PC-9 (cell line): Measurements from ENCODE around the gene IGFBP1. TPM values are rescaled to one million over a fixed set of nuclear protein-coding genes. Genes with fewer than 3 reads are reported as not detected.
"Not testable (repeated sequence)": the region's sequence is repeated elsewhere in the genome, so short reads cannot be mapped to it uniquely, and the experiment has no call there.

Experiments
- BruUV-seq: library from RNA; stranded (reverse); fragments of 400-500 nt; replicated peaks from 2 replicates; lab custom pipeline; 2021; lab: Mats Ljungman, UMichigan
- CTCF ChIA-PET: fragments of 300-600 bp; sonication (Branson Sonifier 250); formaldehyde crosslinking; loops from one replicate; lab custom pipeline; 2022; ENCODE audit warnings: antibody characterized with exemption; lab: Charles Lee
- POLR2A ChIA-PET: fragments of 300-600 bp; sonication (Branson Sonifier 250); formaldehyde crosslinking; loops from one replicate; lab custom pipeline; 2022; ENCODE audit warnings: antibody characterized with exemption; ENCODE audit not compliant: unreplicated experiment; lab: Charles Lee
- DNase-seq, 2 experiments: peaks; one replicate each; pipeline versions ENCODE4 v3.0.0 to v3.0.0-alpha.2; 2015 to 2022; ENCODE audit warnings: mixed read lengths in 1 of 2
- H2AFZ ChIP-seq: fragments of 200-600 bp; sonication (generic); 2 replicates; pipeline ENCODE4 v1.8.1; 2017; ENCODE audit warnings: antibody characterized with exemption
- H3F3A ChIP-seq: fragments of 200-600 bp; sonication (generic); 2 replicates; pipeline ENCODE4 v1.8.1; 2017; ENCODE audit warnings: antibody characterized with exemption, mild to moderate bottlenecking, low read depth; ENCODE audit not compliant: insufficient read depth
- H3K27ac ChIP-seq: fragments of 200-600 bp; sonication (generic); 2 replicates; pipeline ENCODE4 v1.6.1; 2016; ENCODE audit warnings: mixed run types
- H3K27me3 ChIP-seq: fragments of 200-600 bp; sonication (generic); 2 replicates; pipeline ENCODE4 v1.6.1; 2016; ENCODE audit warnings: low read depth, mixed run types; ENCODE audit not compliant: insufficient read depth
- H3K36me3 ChIP-seq: fragments of 200-600 bp; sonication (generic); 2 replicates; pipeline ENCODE4 v1.6.1; 2016; ENCODE audit warnings: low read depth, mixed run types
- H3K4me1 ChIP-seq: fragments of 200-600 bp; sonication (generic); replicated peaks from 2 replicates; pipeline ENCODE4 v1.6.1; 2016; ENCODE audit warnings: mixed run types; ENCODE audit not compliant: insufficient read depth
- H3K4me2 ChIP-seq: fragments of 200-600 bp; sonication (generic); 2 replicates; pipeline ENCODE4 v1.6.1; 2017; ENCODE audit warnings: mixed run types
- H3K4me3 ChIP-seq: fragments of 200-600 bp; sonication (generic); 2 replicates; pipeline ENCODE4 v1.6.1; 2016; ENCODE audit warnings: mixed run types
- H3K79me2 ChIP-seq: fragments of 200-600 bp; sonication (generic); 2 replicates; pipeline ENCODE4 v1.6.1; 2017; ENCODE audit warnings: low read depth, mixed run types
- H3K9me2 ChIP-seq: fragments of 200-600 bp; sonication (generic); 2 replicates; pipeline ENCODE4 v1.8.1; 2017; ENCODE audit warnings: mild to moderate bottlenecking; ENCODE audit not compliant: insufficient read depth
- H3K9me3 ChIP-seq: fragments of 200-600 bp; sonication (generic); 2 replicates; pipeline ENCODE4 v1.8.1; 2016; ENCODE audit warnings: low read depth; ENCODE audit not compliant: insufficient read depth
- H4K20me1 ChIP-seq: fragments of 200-600 bp; sonication (generic); 2 replicates; pipeline ENCODE4 v1.8.1; 2017; ENCODE audit not compliant: insufficient read depth
- EZH2 ChIP-seq: fragments of 200-600 bp; sonication (generic); IDR thresholded peaks from 2 replicates; pipeline ENCODE4 v1.8.0; 2017; ENCODE audit warnings: antibody characterized with exemption, low read depth
- intact Hi-C: fragments of 100-400 bp; cut with micrococcal nuclease; formaldehyde crosslinking; loops from one replicate; pipeline ENCODE4 v1.10.0; 2022; ENCODE audit not compliant: unreplicated experiment
- total RNA-seq: library from RNA; stranded (reverse); gene quantifications from 2 replicates; pipeline ENCODE4 v1.2.3, GENCODE V29; 2021
- TF ChIP-seq, protein P1 (sequence below): fragments of 200-600 bp; sonication (generic); conservative IDR thresholded peaks from 2 replicates; pipeline ENCODE4 v1.6.1; 2017; ENCODE audit warnings: mixed run types, antibody characterized with exemption, mild to moderate bottlenecking, moderate library complexity

The IGFBP1 gene
- total RNA-seq, 1 experiment from 2014 or later = 0.92 TPM

DNA sequence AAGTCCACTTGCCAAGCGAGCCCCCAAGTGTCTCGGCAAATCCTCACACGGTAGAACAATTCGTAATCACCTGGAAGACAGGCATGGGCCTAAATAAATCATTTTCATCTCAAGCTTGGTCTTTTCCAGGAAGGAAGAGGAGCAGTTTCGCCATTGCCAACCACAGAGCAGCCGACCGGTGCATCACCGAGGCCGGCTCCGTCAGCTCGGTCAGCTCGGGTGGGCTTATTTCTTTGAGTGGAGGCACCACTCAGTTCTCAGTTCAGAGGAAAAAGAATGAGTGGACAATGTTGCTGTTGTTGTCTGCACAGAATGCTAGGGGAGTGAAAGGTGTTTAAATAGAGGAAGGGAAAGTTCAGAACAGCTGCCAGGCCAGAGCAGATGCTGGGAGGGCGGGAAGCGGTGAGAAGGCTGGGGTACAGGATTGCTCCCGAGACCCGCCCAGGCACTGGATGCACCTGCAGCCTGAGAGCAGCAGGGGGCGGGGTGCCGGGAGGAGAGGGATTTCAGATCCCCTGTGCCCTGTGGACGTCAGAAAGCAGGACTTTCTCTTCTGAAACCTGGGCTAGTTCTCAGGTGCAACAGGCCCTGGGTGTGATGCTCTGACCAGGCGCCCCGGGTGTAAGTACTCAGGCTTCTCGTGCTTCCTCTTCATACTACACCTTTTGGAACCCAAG lies 50.5 kb downstream of the IGFBP1 start:
- POLR2A ChIA-PET = interaction anchor here (0.7 kb wide), 1 partner anchor 406 kb away, joined by 4 read pairs; no protein-coding TSS in a partner anchor
- Histone ChIP-seq H3K27ac (no peak overlapping the region), H3K4me1 (no peaks in the 10 kb centered on the region), H2AFZ (no peak overlapping the region), H4K20me1 (no peaks in the 10 kb centered on the region), H3K79me2 (no peaks in the 10 kb centered on the region), H3K36me3 (no peaks in the 10 kb centered on the region), H3K4me2 (no peak overlapping the region), H3K9me3 (no peaks in the 10 kb centered on the region), H3K9me2 (no peaks in the 10 kb centered on the region), H3F3A (no peaks in the 10 kb centered on the region), H3K27me3 (no peaks in the 10 kb centered on the region), H3K4me3 (no peak overlapping the region)
- BruUV-seq = no TSS peak
- CTCF ChIA-PET = no interaction called here
- intact Hi-C loops = no loop called here
- TF ChIP-seq, protein P1, sequence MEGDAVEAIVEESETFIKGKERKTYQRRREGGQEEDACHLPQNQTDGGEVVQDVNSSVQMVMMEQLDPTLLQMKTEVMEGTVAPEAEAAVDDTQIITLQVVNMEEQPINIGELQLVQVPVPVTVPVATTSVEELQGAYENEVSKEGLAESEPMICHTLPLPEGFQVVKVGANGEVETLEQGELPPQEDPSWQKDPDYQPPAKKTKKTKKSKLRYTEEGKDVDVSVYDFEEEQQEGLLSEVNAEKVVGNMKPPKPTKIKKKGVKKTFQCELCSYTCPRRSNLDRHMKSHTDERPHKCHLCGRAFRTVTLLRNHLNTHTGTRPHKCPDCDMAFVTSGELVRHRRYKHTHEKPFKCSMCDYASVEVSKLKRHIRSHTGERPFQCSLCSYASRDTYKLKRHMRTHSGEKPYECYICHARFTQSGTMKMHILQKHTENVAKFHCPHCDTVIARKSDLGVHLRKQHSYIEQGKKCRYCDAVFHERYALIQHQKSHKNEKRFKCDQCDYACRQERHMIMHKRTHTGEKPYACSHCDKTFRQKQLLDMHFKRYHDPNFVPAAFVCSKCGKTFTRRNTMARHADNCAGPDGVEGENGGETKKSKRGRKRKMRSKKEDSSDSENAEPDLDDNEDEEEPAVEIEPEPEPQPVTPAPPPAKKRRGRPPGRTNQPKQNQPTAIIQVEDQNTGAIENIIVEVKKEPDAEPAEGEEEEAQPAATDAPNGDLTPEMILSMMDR = 0 out of 2 replicates have a peak, but pooled peaks have one; percentile 30
- no peak for TF ChIP-seq EZH2
- no peak for DNase-seq

DNA sequence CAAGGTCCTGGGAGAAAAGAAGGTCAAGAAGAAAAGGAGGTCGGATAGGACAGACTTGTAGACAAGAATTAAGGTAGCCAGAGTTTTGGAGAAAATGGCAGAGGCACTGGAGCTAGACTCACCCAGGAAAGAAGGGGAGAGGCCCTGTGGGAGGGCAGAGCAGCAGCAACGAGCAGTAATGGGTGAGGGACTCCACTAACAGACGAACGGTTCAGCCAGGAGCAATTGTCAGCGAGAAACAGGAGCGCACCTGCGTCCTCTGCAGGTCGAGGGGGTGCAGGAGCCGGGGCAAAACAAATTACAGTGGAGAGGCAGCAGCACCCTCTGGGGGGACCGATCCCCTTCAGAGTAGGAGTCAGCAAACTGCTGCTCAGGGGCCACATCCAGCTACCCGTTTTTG lies 51.3 kb downstream of the IGFBP1 start:
- TF ChIP-seq EZH2 = no peak
- TF ChIP-seq, protein P1 = no peak
- Histone ChIP-seq H3K4me2 (no peak overlapping the region), H3K27ac (no peak overlapping the region), H3K27me3 (no peaks in the 10 kb centered on the region), H3K4me1 (no peaks in the 10 kb centered on the region), H3K4me3 (no peak overlapping the region), H3K9me3 (no peaks in the 10 kb centered on the region), H3F3A (no peaks in the 10 kb centered on the region), H3K36me3 (no peaks in the 10 kb centered on the region), H4K20me1 (no peaks in the 10 kb centered on the region), H3K79me2 (no peaks in the 10 kb centered on the region), H2AFZ (no peak overlapping the region), H3K9me2 (no peaks in the 10 kb centered on the region)
- intact Hi-C loops = no loop called here
- DNase-seq = no peak
- ChIA-PET CTCF (interaction anchor here (0.5 kb wide), 1 partner anchor 250 kb away, joined by 6 read pairs; no protein-coding TSS in a partner anchor), POLR2A (no interaction called here)
- no TSS peak for BruUV-seq

DNA sequence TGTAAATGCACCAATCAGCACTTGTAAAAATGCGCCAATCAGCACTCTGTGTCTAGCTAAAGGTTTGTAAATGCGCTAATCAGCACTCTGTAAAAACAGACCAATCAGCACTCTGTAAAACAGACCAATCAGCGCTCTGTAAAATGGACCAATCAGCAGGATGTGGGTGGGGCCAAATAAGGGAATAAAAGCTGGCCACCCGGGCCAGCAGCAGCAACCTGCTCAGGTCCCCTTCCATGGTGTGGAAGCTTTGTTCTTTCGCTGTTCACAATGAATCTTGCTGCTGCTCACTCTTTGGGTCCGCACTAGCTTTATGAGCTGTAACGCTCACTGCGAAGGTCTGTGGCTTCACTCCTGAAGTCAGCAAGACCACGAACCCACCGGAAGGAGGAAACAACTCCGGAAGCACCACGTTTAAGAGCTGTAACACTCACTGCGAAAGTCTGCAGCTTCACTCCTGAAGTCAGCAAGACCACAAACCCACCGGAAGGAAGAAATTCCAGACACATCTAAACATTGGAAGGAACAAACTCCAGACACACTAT lies 52.0 kb downstream of the IGFBP1 start:
- H3K27ac ChIP-seq, H3K9me2 ChIP-seq, H2AFZ ChIP-seq, CTCF ChIA-PET, H3K4me1 ChIP-seq, H3K36me3 ChIP-seq, H3K4me3 ChIP-seq, DNase-seq, H3K27me3 ChIP-seq, H3F3A ChIP-seq, BruUV-seq, H3K79me2 ChIP-seq, H3K9me3 ChIP-seq, H3K4me2 ChIP-seq, H4K20me1 ChIP-seq, intact Hi-C loops: not testable (repeated sequence)
- POLR2A ChIA-PET = interaction anchor here (0.6 kb wide), 1 partner anchor 19 kb away, joined by 3 read pairs; the partner anchor contains the start of gene IGFBP3
